ENCODE results near the gene DNAJB9.

DNA sequence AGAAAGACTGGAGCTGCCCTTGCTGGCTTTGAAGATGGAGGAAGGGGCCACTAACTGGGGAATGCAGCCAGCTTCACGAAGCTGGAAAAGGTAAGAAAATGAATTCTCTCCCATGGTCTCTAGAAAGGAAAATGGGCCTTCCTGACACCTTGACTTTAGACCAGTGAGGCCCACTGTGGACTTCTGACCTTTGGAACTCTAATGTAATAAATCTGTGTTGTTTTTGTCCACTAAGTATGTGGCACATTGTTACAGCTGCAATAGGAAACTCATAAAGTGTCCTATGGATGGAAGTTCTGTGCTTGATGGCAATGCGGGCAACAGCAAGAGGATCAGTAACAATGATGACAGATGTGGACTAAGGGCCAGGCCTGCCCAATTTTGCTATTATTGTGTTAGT is 20.9 kb downstream of the DNAJB9 start:
- TF ChIP-seq, protein P1, sequence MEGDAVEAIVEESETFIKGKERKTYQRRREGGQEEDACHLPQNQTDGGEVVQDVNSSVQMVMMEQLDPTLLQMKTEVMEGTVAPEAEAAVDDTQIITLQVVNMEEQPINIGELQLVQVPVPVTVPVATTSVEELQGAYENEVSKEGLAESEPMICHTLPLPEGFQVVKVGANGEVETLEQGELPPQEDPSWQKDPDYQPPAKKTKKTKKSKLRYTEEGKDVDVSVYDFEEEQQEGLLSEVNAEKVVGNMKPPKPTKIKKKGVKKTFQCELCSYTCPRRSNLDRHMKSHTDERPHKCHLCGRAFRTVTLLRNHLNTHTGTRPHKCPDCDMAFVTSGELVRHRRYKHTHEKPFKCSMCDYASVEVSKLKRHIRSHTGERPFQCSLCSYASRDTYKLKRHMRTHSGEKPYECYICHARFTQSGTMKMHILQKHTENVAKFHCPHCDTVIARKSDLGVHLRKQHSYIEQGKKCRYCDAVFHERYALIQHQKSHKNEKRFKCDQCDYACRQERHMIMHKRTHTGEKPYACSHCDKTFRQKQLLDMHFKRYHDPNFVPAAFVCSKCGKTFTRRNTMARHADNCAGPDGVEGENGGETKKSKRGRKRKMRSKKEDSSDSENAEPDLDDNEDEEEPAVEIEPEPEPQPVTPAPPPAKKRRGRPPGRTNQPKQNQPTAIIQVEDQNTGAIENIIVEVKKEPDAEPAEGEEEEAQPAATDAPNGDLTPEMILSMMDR (IDR thresholded peaks at IDR 0.05): no peak
- no peak for TF ChIP-seq POLR2A (IDR thresholded peaks at IDR 0.05)

Measured in uterus (tissue), 2 donors.